GM20431 (cell line): Measurements from ENCODE around the gene WDR70.
"Not testable (repeated sequence)": the region's sequence is repeated elsewhere in the genome, so short reads cannot be mapped to it uniquely, and the experiment has no call there.

Experiments
- in situ Hi-C: fragments of 300-500 bp; cut with MseI, MboI; formaldehyde crosslinking; loops from one replicate; pipeline ENCODE4 v1.15.0; 2020; ENCODE audit warnings: low sequenced_read_pairs; ENCODE audit not compliant: unreplicated experiment

WDR70 gene

GRCh38 chr5:37667430-37667829 lies 288.3 kb downstream of the WDR70 start:
- in situ Hi-C loops = no loop called here

GRCh38 chr5:37667846-37668245 lies 288.7 kb downstream of the WDR70 start:
- in situ Hi-C loops = no loop called here

GRCh38 chr5:37668524-37669047 lies 289.5 kb downstream of the WDR70 start:
- in situ Hi-C loops = no loop called here

GRCh38 chr5:37672118-37672588 lies 293.0 kb downstream of the WDR70 start:
- in situ Hi-C loops = not testable (repeated sequence)

- in situ Hi-C loops = not testable (repeated sequence)
Observed at GRCh38 chr5:37674361-37674760, 295.2 kb downstream of the WDR70 start.

- in situ Hi-C loops = not testable (repeated sequence)
Observed at GRCh38 chr5:37679326-37679725, 300.2 kb downstream of the WDR70 start.

- in situ Hi-C loops = not testable (repeated sequence)
Observed at GRCh38 chr5:37679903-37680302, 300.8 kb downstream of the WDR70 start.

GRCh38 chr5:37683072-37683471 lies 304.0 kb downstream of the WDR70 start:
- in situ Hi-C loops = no loop called here

- in situ Hi-C loops = no loop called here
Observed at GRCh38 chr5:37685211-37685610, 306.1 kb downstream of the WDR70 start.

GRCh38 chr5:37685816-37686215 lies 306.7 kb downstream of the WDR70 start:
- in situ Hi-C loops = no loop called here

GRCh38 chr5:37688925-37689324 lies 309.8 kb downstream of the WDR70 start:
- in situ Hi-C loops = not testable (repeated sequence)

- in situ Hi-C loops = not testable (repeated sequence)
Observed at GRCh38 chr5:37694333-37694732, 315.2 kb downstream of the WDR70 start.

GRCh38 chr5:37694867-37695266 lies 315.7 kb downstream of the WDR70 start:
- in situ Hi-C loops = no loop called here

GRCh38 chr5:37695647-37696046 lies 316.5 kb downstream of the WDR70 start:
- in situ Hi-C loops = no loop called here

- in situ Hi-C loops = no loop called here
Observed at GRCh38 chr5:37696190-37697021, 317.3 kb downstream of the WDR70 start.

GRCh38 chr5:37701868-37702267 lies 322.8 kb downstream of the WDR70 start:
- in situ Hi-C loops = no loop called here

- in situ Hi-C loops = no loop called here
Observed at GRCh38 chr5:37703841-37704241, 324.7 kb downstream of the WDR70 start.

GRCh38 chr5:37704406-37704805 lies 325.3 kb downstream of the WDR70 start:
- in situ Hi-C loops = no loop called here

- in situ Hi-C loops = no loop called here
Observed at GRCh38 chr5:37709020-37709419, 329.9 kb downstream of the WDR70 start.

- in situ Hi-C loops = no loop called here
Observed at GRCh38 chr5:37710965-37711364, 331.8 kb downstream of the WDR70 start.

- in situ Hi-C loops = no loop called here
Observed at GRCh38 chr5:37712750-37713149, 333.6 kb downstream of the WDR70 start.

GRCh38 chr5:37714756-37715155 lies 335.6 kb downstream of the WDR70 start:
- in situ Hi-C loops = no loop called here
